ENCODE results near the gene TCEAL4.

GRCh38 chrX:103571121-103571520 is 14.2 kb upstream of the TCEAL4 start:
- no peak for TF ChIP-seq TCF4 (CRISPR knock-in tag; IDR thresholded peaks at IDR 0.05; ENCODE audit: borderline replicate concordance)
- TF ChIP-seq ZFP3 (CRISPR knock-in tag; IDR thresholded peaks at IDR 0.05): no peak
- no peak for TF ChIP-seq ZFP30 (CRISPR knock-in tag; IDR thresholded peaks at IDR 0.05)
- no peak for TF ChIP-seq ZNF565 (CRISPR knock-in tag; conservative IDR thresholded peaks at IDR 0.05; ENCODE audit: low read depth)
- TF ChIP-seq RARB (CRISPR knock-in tag; IDR thresholded peaks at IDR 0.05): no peak
- TF ChIP-seq GLIS3 (CRISPR knock-in tag; IDR thresholded peaks at IDR 0.05): no peak
- no peak for TF ChIP-seq TSHZ2 (CRISPR knock-in tag; IDR thresholded peaks at IDR 0.05)

Data from SK-N-SH treated with all-trans-retinoic acid at 6 μM for 48 hours (cell line).